ENCODE measurements around the gene RNF2.
"Not testable (repeated sequence)": the region's sequence is repeated elsewhere in the genome, so short reads cannot be mapped to it uniquely, and the experiment has no call there.

RNF2 gene

DNA sequence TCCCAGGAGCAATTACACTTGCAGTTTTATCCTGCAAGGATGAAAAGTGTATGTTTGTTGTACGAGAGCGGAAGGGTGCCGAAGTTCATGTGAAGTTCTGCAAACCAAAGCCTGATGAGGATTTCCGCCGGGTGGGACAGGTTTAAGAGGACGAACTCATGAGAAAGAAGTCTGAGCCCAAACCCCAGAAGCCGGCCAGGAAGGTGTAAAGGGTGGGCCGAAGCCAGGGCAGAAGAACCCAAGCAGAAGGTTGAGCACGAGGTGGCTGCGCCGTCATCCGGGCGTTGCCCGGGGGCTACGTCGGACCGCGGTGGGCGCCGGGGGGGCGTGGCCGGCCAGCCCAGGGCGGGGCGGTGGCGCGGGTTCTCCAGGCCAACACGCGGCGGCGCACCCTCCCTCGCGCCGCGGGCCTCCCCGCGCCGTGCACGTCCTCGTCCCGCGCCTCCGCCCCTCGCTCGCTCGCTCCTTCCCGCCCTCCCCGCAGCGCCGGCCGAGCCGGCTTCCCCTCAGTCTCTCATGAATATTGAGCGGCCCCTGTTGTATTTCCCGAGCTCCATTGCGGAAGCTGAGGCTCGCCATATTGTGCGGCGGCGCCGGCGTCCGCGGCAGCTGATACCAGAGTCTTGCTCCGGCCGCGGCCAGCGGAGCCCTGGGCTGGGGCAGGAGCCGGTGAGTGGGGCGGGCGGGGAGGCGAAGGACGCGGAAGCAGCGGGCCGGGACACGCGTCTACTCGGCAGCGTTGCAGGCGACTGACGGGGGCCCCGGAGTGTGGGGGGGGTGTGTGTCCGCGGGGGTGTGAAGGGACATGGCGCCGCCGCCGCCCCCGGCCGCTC is at the start of gene RNF2:
Gene RNF2, plus strand, starts transcription at position 578 of the 833 bp plus-strand sequence. CDS start 41,996 bp downstream, outside the sequence.
- H3K4me3 ChIP-seq (ENCODE audit: low read depth, low read length), result peak within 1 kb of the TSS; percentile 84
- DNase-seq (ENCODE audit: low read depth), result peak; percentile 82
- no peak for TF ChIP-seq CTCF (conservative IDR thresholded peaks at IDR 0.05; ENCODE audit: low read depth, low read length)

GRCh38 chr1:184999974-185000373 is 45.4 kb upstream of the RNF2 start:
- H3K4me3 ChIP-seq (ENCODE audit: low read depth, low read length); DNase-seq (ENCODE audit: low read depth): not testable (repeated sequence)

DNA sequence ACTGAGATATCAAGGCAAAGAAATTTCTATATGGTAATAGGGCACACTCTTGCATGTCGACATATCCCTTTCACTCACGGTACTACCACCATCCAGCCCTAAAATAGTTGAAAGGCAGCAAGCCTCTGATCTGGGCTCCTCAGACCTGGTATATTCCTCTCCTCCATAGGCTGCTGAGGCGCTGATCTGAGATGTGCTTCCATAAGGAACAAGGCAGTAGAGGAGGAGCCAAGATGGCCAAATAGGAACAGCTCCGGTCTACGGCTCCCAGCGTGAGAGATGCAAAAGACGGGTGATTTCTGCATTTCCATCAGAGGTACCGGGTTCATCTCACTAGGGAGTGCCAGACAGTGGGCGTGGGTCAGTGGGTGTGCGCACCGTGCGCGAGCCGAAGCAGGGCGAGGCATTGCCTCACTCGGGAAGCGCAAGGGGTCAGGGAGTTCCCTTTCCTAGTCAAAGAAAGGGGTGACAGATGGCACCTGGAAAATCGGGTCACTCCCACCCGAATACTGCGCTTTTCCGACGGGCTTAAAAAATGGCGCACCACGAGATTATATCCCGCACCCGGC is 44.0 kb upstream of the RNF2 start:
- not testable (repeated sequence) for H3K4me3 ChIP-seq (ENCODE audit: low read depth, low read length); DNase-seq (ENCODE audit: low read depth)

DNA sequence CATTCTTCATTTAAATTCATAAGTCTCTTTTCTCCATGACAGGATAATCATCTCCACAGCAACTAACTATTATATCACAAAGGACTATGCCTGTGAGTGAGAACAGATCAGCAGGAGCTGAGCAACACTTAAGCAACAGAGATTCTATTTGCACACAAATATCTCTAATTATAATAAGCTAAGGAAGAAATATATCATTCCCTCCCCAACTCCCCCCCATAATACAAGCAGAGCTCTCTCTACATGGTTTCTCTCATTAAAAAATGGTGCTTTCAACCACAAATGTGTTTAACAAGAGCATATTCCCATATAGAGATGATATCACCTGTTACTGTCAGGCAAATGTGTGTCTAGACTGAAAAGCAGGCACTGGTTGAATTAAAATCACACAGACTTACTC is 36.5 kb upstream of the RNF2 start:
- no peak for DNase-seq (ENCODE audit: low read depth)
- no peak for TF ChIP-seq CTCF (conservative IDR thresholded peaks at IDR 0.05; ENCODE audit: low read depth, low read length)
- no peak overlapping the region for H3K4me3 ChIP-seq (ENCODE audit: low read depth, low read length)

DNA sequence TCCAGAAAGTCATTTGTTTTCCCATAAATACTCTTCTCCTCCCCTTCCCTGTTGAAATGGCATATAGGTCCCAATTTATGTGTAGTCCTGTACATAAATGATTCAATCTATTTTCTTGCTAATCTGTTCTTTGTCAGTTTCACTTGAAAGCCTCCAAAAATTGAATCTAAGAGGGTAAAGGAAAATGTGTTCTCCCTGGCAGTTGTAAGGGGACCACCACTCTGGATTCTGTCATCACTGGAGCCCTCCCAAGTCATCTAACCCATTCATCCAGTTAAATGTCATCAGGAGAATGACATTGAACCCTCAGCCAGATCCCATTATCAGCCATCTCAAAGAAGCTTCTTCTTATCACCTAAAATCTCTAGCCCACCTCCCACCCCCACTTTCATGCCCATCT is 35.0 kb upstream of the RNF2 start:
- no peak overlapping the region for H3K4me3 ChIP-seq (ENCODE audit: low read depth, low read length)
- TF ChIP-seq CTCF (conservative IDR thresholded peaks at IDR 0.05; ENCODE audit: low read depth, low read length), result no peak
- DNase-seq (ENCODE audit: low read depth), result no peak

GRCh38 chr1:185014941-185015340 is 30.4 kb upstream of the RNF2 start:
- no peak for DNase-seq (ENCODE audit: low read depth)
- no peak for TF ChIP-seq CTCF (conservative IDR thresholded peaks at IDR 0.05; ENCODE audit: low read depth, low read length)
- H3K4me3 ChIP-seq (ENCODE audit: low read depth, low read length), result no peak overlapping the region

GRCh38 chr1:185015631-185016030 is 29.7 kb upstream of the RNF2 start:
- no peak for TF ChIP-seq CTCF (conservative IDR thresholded peaks at IDR 0.05; ENCODE audit: low read depth, low read length)
- DNase-seq (ENCODE audit: low read depth), result no peak
- no peak overlapping the region for H3K4me3 ChIP-seq (ENCODE audit: low read depth, low read length)

GRCh38 chr1:185016880-185017279 is 28.5 kb upstream of the RNF2 start:
- TF ChIP-seq CTCF (conservative IDR thresholded peaks at IDR 0.05; ENCODE audit: low read depth, low read length), result no peak
- DNase-seq (ENCODE audit: low read depth), result peak; percentile 6
- H3K4me3 ChIP-seq (ENCODE audit: low read depth, low read length), result no peak overlapping the region

Data from choroid plexus epithelial cell (primary cell).